Stimulated activated CD4-positive, alpha-beta T cell treated with anti-CD3 and anti-CD28 coated beads, Interleukin-1b, Interleukin-23, amount 100 ng/mL, for 4 hours (primary cell): Measurements from ENCODE around the gene ENO4.

Experiments used
- DNase-seq, 2 donors: peaks; one replicate each; pipeline ENCODE4 v3.0.0-alpha.2; 2020; ENCODE audit warnings: low read depth in 2 of 2

The ENO4 gene

DNA sequence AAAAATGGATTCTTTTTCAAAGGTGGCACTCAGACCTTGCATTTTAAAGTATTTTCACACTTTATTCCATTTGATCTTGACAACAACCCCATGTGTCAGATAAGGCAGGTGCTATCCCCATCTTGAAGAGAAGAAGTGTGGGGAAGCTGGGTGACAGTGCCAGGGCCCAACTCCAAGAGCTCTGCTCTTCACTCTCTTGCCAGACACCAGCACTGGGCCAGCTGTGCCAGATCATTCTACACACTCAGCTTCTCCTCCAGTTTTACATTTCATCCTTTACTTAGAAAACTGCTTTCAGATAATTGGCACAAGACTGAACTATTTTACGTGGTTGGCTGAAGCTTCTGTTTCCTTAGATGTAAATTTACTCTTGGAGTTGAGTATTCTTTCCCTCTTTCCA, 64.4 kb downstream of the ENO4 start:
- DNase-seq = no peak

- DNase-seq = no peak
These were observed 66.0 kb downstream of the ENO4 start for GRCh38 chr10:116915340-116915739.

DNA sequence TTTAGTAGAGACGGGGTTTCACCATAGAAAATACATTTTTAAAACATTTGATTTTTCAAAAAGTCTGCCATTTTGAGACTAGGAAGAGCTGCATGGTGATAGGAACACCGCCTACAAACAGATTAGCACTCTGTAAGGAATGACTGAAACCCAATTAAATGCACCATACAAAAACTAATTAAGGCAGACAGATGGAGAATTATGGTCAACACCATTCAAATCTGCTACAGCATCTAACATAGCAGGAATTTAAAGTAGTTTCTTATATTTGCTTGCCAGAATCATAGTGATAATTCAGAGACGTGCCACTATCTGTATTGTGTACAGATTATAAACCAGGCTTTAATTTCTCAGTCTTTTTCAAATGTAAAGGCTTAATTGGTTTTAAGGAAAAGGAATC, 68.2 kb downstream of the ENO4 start:
- DNase-seq = no peak

GRCh38 chr10:116918583-116918982, 69.3 kb downstream of the ENO4 start:
- DNase-seq = no peak

GRCh38 chr10:116919164-116919563, 69.9 kb downstream of the ENO4 start:
- no peak for DNase-seq

DNA sequence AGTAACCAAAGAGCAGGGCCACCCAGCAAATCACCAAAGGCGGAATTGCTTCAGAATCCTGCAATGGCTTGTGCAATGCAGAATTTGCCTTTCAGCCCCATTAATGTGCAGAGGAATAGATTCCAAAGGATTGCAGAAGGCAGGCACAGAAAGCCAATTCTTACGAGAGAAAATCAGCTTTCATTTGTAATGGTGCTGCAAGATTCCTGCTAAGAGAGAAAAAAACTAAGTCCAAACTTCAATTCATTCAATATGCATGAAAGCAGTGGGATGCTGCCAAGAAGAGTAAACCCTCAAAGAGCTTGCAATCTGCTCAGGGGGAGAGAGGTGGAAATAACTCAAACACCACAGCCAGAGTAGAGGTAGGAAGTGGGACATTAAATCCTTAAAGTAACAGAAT, 70.4 kb downstream of the ENO4 start:
- no peak for DNase-seq

GRCh38 chr10:116925056-116925455, 75.8 kb downstream of the ENO4 start:
- no peak for DNase-seq

GRCh38 chr10:116926426-116926825, 77.1 kb downstream of the ENO4 start:
- DNase-seq = no peak

GRCh38 chr10:116931806-116932205, 82.5 kb downstream of the ENO4 start:
- DNase-seq = no peak
